ENCODE data around the gene ADK.
"Not testable (repeated sequence)": the region's sequence is repeated elsewhere in the genome, so short reads cannot be mapped to it uniquely, and the experiment has no call there.

Gene ADK

DNA sequence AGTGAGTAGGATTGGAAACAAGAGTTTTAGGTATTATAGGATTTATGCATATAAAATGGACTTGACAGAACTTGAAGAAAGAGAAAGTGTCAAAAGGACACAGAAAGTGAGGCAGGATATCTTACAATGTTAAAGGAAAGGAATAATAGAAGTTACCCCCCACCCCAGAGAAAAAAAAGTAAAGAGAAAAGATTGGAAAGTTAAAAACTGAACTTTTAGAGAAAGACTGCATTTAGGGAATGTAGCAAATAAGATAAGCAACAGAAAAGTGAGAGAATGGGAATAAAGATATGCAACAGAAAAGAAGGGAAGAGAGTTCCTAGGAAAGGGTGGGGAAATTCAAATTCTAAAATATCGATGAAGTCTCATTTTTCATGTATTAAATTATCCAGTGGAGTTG lies 424.9 kb downstream of the ADK start:
- no peak overlapping the region for H3K4me2 ChIP-seq
- TF ChIP-seq, protein P1, sequence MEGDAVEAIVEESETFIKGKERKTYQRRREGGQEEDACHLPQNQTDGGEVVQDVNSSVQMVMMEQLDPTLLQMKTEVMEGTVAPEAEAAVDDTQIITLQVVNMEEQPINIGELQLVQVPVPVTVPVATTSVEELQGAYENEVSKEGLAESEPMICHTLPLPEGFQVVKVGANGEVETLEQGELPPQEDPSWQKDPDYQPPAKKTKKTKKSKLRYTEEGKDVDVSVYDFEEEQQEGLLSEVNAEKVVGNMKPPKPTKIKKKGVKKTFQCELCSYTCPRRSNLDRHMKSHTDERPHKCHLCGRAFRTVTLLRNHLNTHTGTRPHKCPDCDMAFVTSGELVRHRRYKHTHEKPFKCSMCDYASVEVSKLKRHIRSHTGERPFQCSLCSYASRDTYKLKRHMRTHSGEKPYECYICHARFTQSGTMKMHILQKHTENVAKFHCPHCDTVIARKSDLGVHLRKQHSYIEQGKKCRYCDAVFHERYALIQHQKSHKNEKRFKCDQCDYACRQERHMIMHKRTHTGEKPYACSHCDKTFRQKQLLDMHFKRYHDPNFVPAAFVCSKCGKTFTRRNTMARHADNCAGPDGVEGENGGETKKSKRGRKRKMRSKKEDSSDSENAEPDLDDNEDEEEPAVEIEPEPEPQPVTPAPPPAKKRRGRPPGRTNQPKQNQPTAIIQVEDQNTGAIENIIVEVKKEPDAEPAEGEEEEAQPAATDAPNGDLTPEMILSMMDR (conservative IDR thresholded peaks at IDR 0.05; ENCODE audit: low read depth, low read length) = no peak
- H2AFZ ChIP-seq (ENCODE audit: low read depth) = no peak overlapping the region
- no peak overlapping the region for H3K27ac ChIP-seq
- H4K20me1 ChIP-seq (ENCODE audit: insufficient read depth) = no peaks in the 10 kb centered on the region
- H3K36me3 ChIP-seq (ENCODE audit: insufficient read depth) = no peaks in the 10 kb centered on the region
- no peaks in the 10 kb centered on the region for H3K4me1 ChIP-seq (ENCODE audit: low read depth, poor library complexity, severe bottlenecking)
- no peak overlapping the region for H3K4me3 ChIP-seq (IDR thresholded peaks at IDR 0.05; ENCODE audit: insufficient read depth, low read depth, low read length)
- no peak overlapping the region for H3K9ac ChIP-seq
- H3K27me3 ChIP-seq (ENCODE audit: insufficient read depth, low read depth) = no peaks in the 10 kb centered on the region
- H3K79me2 ChIP-seq (ENCODE audit: insufficient read depth, low read depth) = no peaks in the 10 kb centered on the region

DNA sequence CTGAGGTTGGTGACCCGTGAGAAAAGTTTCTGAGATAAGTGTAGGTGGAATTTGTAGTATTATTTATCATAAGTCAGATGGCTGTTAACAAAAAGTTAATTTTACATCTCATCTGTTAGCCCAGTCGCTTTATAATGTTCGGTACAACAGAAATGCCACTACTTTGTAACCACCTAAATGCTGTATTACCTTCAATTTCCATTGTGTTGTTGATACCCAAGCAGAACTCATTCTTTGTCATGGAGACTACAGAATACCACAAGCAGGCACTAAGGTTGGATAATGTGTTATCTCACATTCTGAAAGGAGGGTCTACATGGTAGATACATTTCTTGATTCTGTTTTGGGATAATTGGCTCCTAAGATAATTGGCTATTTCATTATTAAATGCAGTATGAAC lies 425.6 kb downstream of the ADK start:
- H2AFZ ChIP-seq (ENCODE audit: low read depth) = no peak overlapping the region
- TF ChIP-seq, protein P1 (conservative IDR thresholded peaks at IDR 0.05; ENCODE audit: low read depth, low read length) = no peak
- H3K79me2 ChIP-seq (ENCODE audit: insufficient read depth, low read depth) = no peaks in the 10 kb centered on the region
- no peaks in the 10 kb centered on the region for H4K20me1 ChIP-seq (ENCODE audit: insufficient read depth)
- no peaks in the 10 kb centered on the region for H3K27me3 ChIP-seq (ENCODE audit: insufficient read depth, low read depth)
- H3K4me1 ChIP-seq (ENCODE audit: low read depth, poor library complexity, severe bottlenecking) = no peaks in the 10 kb centered on the region
- no peak overlapping the region for H3K27ac ChIP-seq
- H3K4me2 ChIP-seq = no peak overlapping the region
- no peaks in the 10 kb centered on the region for H3K36me3 ChIP-seq (ENCODE audit: insufficient read depth)
- H3K9ac ChIP-seq = no peak overlapping the region
- no peak overlapping the region for H3K4me3 ChIP-seq (IDR thresholded peaks at IDR 0.05; ENCODE audit: insufficient read depth, low read depth, low read length)

DNA sequence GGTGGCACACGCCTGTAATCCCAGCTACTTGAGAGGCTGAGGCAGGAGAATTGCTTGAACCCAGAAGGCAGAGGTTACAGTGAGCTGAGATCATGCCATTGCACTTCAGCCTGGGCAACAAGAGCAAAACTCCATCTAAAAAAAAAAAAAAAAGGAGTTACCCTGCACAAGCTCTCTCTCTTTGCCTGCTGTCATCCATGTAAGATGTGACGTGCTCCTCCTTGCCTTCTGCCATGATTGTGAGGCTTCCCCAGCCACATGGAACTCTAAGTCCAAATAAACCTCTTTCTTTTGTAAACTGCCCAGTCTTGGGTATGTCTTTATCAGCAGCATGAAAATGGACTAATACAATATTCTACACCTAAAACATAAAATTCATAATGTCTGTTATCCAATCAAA lies 429.4 kb downstream of the ADK start:
- not testable (repeated sequence) for H3K4me2 ChIP-seq; H3K27ac ChIP-seq; H3K36me3 ChIP-seq (ENCODE audit: insufficient read depth); H3K79me2 ChIP-seq (ENCODE audit: insufficient read depth, low read depth); H3K27me3 ChIP-seq (ENCODE audit: insufficient read depth, low read depth); H2AFZ ChIP-seq (ENCODE audit: low read depth); H4K20me1 ChIP-seq (ENCODE audit: insufficient read depth); H3K4me3 ChIP-seq (IDR thresholded peaks at IDR 0.05; ENCODE audit: insufficient read depth, low read depth, low read length); H3K9ac ChIP-seq
- H3K4me1 ChIP-seq (ENCODE audit: low read depth, poor library complexity, severe bottlenecking) = peaks cover 27% of the 10 kb centered on the region

DNA sequence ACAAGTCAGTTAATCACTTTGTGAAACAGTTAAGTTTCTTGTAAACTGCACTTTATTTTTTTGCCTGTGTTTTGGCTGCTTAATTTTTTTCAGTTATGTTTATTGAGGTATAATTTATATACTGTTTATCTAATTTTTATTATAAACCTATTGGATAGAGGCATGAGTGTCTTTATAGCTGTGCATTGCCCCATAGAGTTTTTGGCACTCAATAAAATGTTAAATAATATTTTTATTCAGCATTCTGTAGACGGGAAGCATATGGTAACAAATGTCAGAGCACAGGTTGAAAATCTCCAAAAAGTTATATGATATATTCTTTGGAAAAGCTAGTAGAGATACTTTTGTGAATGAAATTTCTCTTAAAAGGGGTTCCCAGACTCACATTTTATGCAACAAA lies 431.5 kb downstream of the ADK start:
- H3K27ac ChIP-seq = no peak overlapping the region
- H2AFZ ChIP-seq (ENCODE audit: low read depth) = no peak overlapping the region
- H4K20me1 ChIP-seq (ENCODE audit: insufficient read depth) = no peaks in the 10 kb centered on the region
- peaks cover 46% of the 10 kb centered on the region for H3K4me1 ChIP-seq (ENCODE audit: low read depth, poor library complexity, severe bottlenecking)
- no peak overlapping the region for H3K4me2 ChIP-seq
- H3K79me2 ChIP-seq (ENCODE audit: insufficient read depth, low read depth) = no peaks in the 10 kb centered on the region
- TF ChIP-seq, protein P1 (conservative IDR thresholded peaks at IDR 0.05; ENCODE audit: low read depth, low read length) = no peak
- no peak overlapping the region for H3K4me3 ChIP-seq (IDR thresholded peaks at IDR 0.05; ENCODE audit: insufficient read depth, low read depth, low read length)
- H3K27me3 ChIP-seq (ENCODE audit: insufficient read depth, low read depth) = no peaks in the 10 kb centered on the region
- H3K9ac ChIP-seq = no peak overlapping the region
- H3K36me3 ChIP-seq (ENCODE audit: insufficient read depth) = no peaks in the 10 kb centered on the region

DNA sequence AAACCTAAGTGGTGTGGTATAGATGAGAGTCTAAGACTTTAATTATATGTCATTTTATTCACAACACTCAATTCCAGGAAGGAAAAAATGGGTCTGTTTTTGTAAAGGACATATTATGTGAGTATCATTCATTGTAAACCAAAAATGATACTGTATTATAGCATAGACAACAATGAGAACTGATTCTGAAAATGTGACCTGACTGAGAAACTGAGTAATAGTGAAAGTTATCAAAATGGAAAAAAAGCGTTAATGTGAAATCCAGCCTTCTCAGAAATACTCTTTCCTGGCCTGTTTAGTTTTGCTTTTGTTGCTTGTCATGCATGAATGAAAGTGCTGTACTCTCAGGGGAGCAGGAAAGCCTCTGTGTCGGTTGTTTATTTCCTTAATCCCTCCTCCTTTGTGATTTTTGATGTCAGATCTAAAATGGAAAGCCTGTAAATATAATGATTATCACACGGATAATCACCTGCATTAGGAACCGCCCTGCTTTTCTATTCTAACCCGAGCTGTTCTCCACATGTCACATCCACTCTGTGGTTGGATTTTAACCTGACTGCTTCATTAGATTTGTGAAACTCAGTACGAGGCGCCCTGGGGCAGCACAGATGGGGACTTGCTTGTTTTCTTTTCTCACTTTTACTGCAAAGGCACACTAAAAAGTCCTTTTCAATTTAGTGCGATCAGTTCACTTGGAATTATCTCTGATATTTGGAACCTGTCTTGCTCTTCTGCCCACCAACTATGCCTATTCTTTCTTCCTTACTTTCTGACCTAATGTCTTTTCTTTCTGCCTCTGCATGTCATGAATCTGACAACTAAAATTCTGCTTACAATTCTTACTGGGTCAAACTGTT lies 434.4 kb downstream of the ADK start:
- H2AFZ ChIP-seq (ENCODE audit: low read depth) = no peak overlapping the region
- H3K4me1 ChIP-seq (ENCODE audit: low read depth, poor library complexity, severe bottlenecking) = peaks cover 73% of the 10 kb centered on the region
- H3K27ac ChIP-seq = peak overlapping the region; percentile 89
- peak overlapping the region; percentile 93 for H3K4me2 ChIP-seq
- TF ChIP-seq, protein P1 (conservative IDR thresholded peaks at IDR 0.05; ENCODE audit: low read depth, low read length) = no peak
- no peaks in the 10 kb centered on the region for H3K79me2 ChIP-seq (ENCODE audit: insufficient read depth, low read depth)
- H3K4me3 ChIP-seq (IDR thresholded peaks at IDR 0.05; ENCODE audit: insufficient read depth, low read depth, low read length) = no peak overlapping the region
- no peaks in the 10 kb centered on the region for H4K20me1 ChIP-seq (ENCODE audit: insufficient read depth)
- H3K36me3 ChIP-seq (ENCODE audit: insufficient read depth) = no peaks in the 10 kb centered on the region
- peak overlapping the region; percentile 47 for H3K9ac ChIP-seq
- no peaks in the 10 kb centered on the region for H3K27me3 ChIP-seq (ENCODE audit: insufficient read depth, low read depth)
